Uterus (tissue), 2 donors: ENCODE measurements around the gene IDUA.

Experiments
- POLR2A ChIP-seq, 2 donors: fragments of 450-650 bp; IDR thresholded peaks; one replicate each; pipeline ENCODE4 v1.6.1; 2016; ENCODE audit warnings: antibody characterized with exemption in 2 of 2, mild to moderate bottlenecking in 1 of 2, moderate library complexity in 1 of 2
- TF ChIP-seq, protein P1 (sequence below), 4 experiments: fragments of 200-600 bp in 2 of 4; fragments of 450-650 bp in 2 of 4; sonication (generic) in 2 of 4; IDR thresholded peaks; one replicate each; pipeline ENCODE4 v1.5.1; 2016 to 2019; ENCODE audit warnings: antibody characterized with exemption in 4 of 4, mild to moderate bottlenecking in 2 of 4, moderate library complexity in 1 of 4

GRCh38 chr4:962231-963208 lies 24.3 kb upstream of the IDUA start:
- TF ChIP-seq, protein P1, sequence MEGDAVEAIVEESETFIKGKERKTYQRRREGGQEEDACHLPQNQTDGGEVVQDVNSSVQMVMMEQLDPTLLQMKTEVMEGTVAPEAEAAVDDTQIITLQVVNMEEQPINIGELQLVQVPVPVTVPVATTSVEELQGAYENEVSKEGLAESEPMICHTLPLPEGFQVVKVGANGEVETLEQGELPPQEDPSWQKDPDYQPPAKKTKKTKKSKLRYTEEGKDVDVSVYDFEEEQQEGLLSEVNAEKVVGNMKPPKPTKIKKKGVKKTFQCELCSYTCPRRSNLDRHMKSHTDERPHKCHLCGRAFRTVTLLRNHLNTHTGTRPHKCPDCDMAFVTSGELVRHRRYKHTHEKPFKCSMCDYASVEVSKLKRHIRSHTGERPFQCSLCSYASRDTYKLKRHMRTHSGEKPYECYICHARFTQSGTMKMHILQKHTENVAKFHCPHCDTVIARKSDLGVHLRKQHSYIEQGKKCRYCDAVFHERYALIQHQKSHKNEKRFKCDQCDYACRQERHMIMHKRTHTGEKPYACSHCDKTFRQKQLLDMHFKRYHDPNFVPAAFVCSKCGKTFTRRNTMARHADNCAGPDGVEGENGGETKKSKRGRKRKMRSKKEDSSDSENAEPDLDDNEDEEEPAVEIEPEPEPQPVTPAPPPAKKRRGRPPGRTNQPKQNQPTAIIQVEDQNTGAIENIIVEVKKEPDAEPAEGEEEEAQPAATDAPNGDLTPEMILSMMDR (IDR thresholded peaks at IDR 0.05) = no peak
- TF ChIP-seq POLR2A (IDR thresholded peaks at IDR 0.05) = no peak
